Fibroblast of skin of back (primary cell): ENCODE results near the gene SNX12. TPM values are rescaled to one million over a fixed set of nuclear protein-coding genes. Genes with fewer than 3 reads are reported as not detected.

Experiments
- DNase-seq: peaks from one replicate; pipeline ENCODE4 v3.0.0-alpha.2; 2013
- polyA plus RNA-seq, 2 experiments: library from polyadenylated mRNA; unstranded; fragments of 120-200 nt; gene quantifications; one replicate each; pipeline ENCODE4 v1.2.1, GENCODE V29; 2013; ENCODE audit not compliant: insufficient read length in 2 of 2

Gene SNX12
- polyA plus RNA-seq (2013, experiment 1 of 2; ENCODE audit: insufficient read length), result 62.4 TPM
- 52.0 TPM for polyA plus RNA-seq (2013, experiment 2 of 2; ENCODE audit: insufficient read length)

- peak; percentile 94 for DNase-seq
Measured at GRCh38 chrX:71068044-71068918, at the start of gene SNX12. Gene SNX12, minus strand, starts transcription at chrX:71068334. Its CDS starts 28 bp downstream, at chrX:71068306.

GRCh38 chrX:71117358-71117757, 49.2 kb upstream of the SNX12 start:
- DNase-seq, result no peak

GRCh38 chrX:71111921-71112431, 43.8 kb upstream of the SNX12 start:
- DNase-seq, result no peak

- no peak for DNase-seq
Measured at GRCh38 chrX:71111141-71111843, 43.2 kb upstream of the SNX12 start, which contains the start of gene IL2RG. Gene IL2RG, minus strand, starts transcription at chrX:71111577. Its CDS starts 38 bp downstream, at chrX:71111539.

- DNase-seq, result no peak
Measured at GRCh38 chrX:71109051-71109450, 40.9 kb upstream of the SNX12 start.

- no peak for DNase-seq
Measured at GRCh38 chrX:71107762-71108360, 39.7 kb upstream of the SNX12 start.

- no peak for DNase-seq
Measured at GRCh38 chrX:71107245-71107644, 39.1 kb upstream of the SNX12 start.

GRCh38 chrX:71106427-71106826, 38.3 kb upstream of the SNX12 start, which contains the start of gene CXorf65:
Gene CXorf65, minus strand, starts transcription at chrX:71106740. Its CDS starts 184 bp downstream, at chrX:71106556.
- no peak for DNase-seq

- DNase-seq, result no peak
Measured at GRCh38 chrX:71105628-71106027, 37.5 kb upstream of the SNX12 start.

GRCh38 chrX:71103110-71103983, 35.2 kb upstream of the SNX12 start:
- DNase-seq, result no peak

- DNase-seq, result no peak
Measured at GRCh38 chrX:71102292-71102691, 34.2 kb upstream of the SNX12 start.

GRCh38 chrX:71100581-71101505, 32.7 kb upstream of the SNX12 start:
- DNase-seq, result no peak

- no peak for DNase-seq
Measured at GRCh38 chrX:71099736-71100135, 31.6 kb upstream of the SNX12 start.

GRCh38 chrX:71098951-71099506, 30.9 kb upstream of the SNX12 start:
- DNase-seq, result no peak

- peak; percentile 43 for DNase-seq
Measured at GRCh38 chrX:71098302-71098701, 30.2 kb upstream of the SNX12 start.

- no peak for DNase-seq
Measured at GRCh38 chrX:71096760-71097032, 28.6 kb upstream of the SNX12 start.

GRCh38 chrX:71095981-71096759, 28.0 kb upstream of the SNX12 start:
- DNase-seq, result no peak

- peak; percentile 83 for DNase-seq
Measured at GRCh38 chrX:71095555-71095980, 27.4 kb upstream of the SNX12 start, which contains the start of gene FOXO4. Gene FOXO4, plus strand, starts transcription at chrX:71095851. Its CDS starts 678 bp downstream, at chrX:71096529.

GRCh38 chrX:71095033-71095432, 26.9 kb upstream of the SNX12 start:
- DNase-seq, result no peak
